ENCODE measurements around the gene TPRN.

Gene TPRN

DNA sequence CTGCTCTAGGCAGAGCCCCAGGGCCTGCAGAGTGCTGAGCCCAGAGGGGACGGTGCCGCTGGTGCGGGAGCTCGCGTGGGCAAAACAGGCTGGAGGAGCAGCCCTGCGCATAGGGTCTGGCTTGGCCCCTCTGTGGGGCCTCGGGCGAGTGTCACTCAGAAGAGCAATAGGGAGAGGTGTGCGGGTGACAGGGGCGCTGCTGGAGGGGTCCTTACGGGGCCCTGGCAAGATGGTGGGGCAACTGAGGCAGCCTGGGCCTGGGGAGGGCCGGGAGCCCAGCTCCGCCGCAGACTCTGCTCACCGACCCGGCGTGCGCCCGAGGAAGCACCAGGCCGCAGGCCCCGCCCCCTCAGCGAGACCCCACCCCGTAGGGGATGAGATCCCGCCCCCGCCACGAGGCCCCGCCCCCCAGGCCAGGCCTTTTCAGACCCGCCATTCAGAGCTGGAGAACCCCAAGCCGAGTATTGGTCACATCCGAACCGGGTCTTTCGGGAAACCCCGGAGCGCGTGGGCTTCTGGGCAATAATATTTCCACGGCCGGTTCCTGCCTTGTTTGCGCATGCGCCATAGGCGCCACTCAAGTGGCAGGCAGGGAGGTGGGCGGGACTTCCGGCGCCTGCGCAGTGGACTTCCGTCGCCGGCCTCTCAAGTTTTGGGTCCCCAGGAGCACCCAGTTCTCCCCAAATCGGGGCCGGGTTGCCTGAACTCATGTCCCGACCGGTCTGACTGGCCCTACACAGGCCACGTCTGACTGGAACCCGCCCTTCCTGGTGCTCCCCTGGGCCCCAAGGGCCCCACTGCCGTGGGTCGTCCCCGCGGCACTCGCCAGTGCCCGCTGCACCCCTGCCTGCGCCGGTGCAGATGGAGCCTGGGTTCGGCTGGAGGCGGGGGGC lies 22.8 kb upstream of the TPRN start:
- Histone ChIP-seq H3K27me3 (peaks cover 0 to 19% of the 10 kb centered on the region in 2 donors), H3K27ac (peak overlapping the region; percentile 89 to 93), H3K4me3 (peak overlapping the region; percentile 60 to 81), H3K9me3 (no peaks in the 10 kb centered on the region), H3K36me3 (no peaks in the 10 kb centered on the region), H3K4me1 (peaks cover 0 to 53% (median 27%) of the 10 kb centered on the region in 4 donors)
- peak; percentile 97 to 99 for DNase-seq
- TF ChIP-seq, protein P1, sequence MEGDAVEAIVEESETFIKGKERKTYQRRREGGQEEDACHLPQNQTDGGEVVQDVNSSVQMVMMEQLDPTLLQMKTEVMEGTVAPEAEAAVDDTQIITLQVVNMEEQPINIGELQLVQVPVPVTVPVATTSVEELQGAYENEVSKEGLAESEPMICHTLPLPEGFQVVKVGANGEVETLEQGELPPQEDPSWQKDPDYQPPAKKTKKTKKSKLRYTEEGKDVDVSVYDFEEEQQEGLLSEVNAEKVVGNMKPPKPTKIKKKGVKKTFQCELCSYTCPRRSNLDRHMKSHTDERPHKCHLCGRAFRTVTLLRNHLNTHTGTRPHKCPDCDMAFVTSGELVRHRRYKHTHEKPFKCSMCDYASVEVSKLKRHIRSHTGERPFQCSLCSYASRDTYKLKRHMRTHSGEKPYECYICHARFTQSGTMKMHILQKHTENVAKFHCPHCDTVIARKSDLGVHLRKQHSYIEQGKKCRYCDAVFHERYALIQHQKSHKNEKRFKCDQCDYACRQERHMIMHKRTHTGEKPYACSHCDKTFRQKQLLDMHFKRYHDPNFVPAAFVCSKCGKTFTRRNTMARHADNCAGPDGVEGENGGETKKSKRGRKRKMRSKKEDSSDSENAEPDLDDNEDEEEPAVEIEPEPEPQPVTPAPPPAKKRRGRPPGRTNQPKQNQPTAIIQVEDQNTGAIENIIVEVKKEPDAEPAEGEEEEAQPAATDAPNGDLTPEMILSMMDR (IDR thresholded peaks at IDR 0.05): no peak
- intact Hi-C loops (cut with DNase I; ENCODE audit: low total_unique reads): loop anchor here (5.0 kb wide), 1 partner anchor 36 kb away; the partner anchor contains the start of genes ANAPC2 and SSNA1

DNA sequence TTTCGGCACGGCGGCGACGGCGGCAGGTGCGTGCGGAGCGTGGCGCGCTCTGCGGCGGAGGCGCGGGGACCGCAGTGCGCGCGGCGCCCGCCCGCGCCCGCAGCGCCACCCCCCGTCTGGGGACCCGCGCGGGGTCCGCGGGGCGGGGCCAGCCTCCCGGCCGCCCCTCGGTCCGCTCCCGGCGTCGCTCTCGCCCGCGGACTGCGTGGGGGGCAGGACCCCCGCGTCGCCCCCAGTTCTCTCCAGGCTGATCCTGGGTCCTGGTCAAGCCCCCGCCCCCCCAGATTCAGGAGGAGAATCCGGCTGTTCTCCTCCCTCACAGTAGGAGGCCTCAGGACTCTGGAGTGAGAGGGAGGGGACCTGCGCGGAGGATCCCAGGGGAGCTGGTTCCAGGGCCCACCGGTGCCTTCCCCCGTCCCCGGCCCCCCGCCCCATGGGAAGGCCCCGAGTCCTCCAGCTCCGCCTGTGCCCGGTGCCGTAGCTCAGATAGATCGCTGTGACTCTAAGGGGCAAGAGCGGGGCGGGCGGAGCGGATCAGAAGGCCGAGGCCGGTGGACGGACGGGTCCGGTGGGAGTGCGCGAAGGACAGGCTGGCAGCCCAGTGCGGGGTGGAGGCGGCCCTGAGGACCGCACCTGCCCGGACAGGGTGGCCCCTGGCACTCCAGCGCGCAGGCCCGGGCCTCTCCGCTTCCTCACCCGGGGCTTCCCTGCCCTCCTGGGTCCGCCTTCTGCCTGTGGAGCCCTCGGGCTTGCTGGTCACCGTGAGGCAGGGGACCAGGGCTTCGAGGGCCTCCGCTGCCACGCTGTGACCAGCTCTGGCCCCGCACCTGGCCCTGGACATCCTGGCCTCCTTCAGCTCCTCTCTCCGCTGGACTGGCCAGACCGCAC lies 21.9 kb upstream of the TPRN start, which contains the start of gene RNF208:
Gene RNF208 (minus strand): TSS at position 51 of the 888 bp plus-strand sequence. CDS start 1,028 bp downstream, outside the sequence.
- peaks cover 0 to 55% (median 33%) of the 10 kb centered on the region in 4 donors for H3K4me1 ChIP-seq

DNA sequence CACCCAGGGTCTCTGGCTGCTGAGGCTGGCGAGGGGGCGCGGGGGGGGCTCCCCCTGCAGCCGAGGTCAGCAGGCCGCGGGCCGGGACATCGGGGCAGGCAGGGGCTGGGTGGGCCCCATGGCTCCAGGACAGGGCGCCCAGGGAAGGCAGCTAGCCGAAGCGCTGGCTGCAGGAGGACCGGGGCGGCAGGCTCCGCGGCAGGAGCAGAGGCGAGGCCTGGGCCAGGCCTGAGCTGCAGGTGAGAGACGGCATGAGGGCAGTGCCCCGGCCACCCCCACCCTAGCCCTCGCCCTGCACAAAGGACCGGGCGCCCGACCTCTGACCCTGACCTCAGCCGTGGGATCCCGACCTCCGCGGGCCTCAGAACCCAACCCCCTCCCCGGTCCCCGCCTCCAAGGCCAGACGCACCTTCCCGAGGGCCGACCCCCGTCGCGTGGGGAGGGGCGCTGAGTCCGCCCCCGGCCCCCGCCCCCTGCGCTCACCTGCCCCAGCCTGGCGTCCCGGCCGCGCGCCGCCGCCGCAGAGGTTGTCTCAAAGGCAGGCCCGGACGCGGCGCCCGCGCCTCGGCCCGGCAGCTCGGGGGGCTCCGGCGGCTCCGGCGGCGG lies 21.1 kb upstream of the TPRN start:
- no peaks in the 10 kb centered on the region for H3K9me3 ChIP-seq
- peaks cover 0 to 8% of the 10 kb centered on the region in 2 donors for H3K27me3 ChIP-seq
- intact Hi-C loops (cut with DNase I; ENCODE audit: low total_unique reads): loop anchor here (5.0 kb wide), 1 partner anchor 34 kb away; the partner anchor contains the start of genes ANAPC2 and SSNA1
- no peaks in the 10 kb centered on the region for H3K36me3 ChIP-seq
- H3K4me3 ChIP-seq: peak overlapping the region; percentile 51 to 60
- H3K27ac ChIP-seq: no peak overlapping the region
- DNase-seq: no peak
- peaks cover 0 to 54% (median 32%) of the 10 kb centered on the region in 4 donors for H3K4me1 ChIP-seq
- TF ChIP-seq, protein P1 (IDR thresholded peaks at IDR 0.05): no peak

More for the DNA sequence above, 21.9 kb upstream of the TPRN start, which contains the start of gene RNF208:
- peaks cover 0 to 14% of the 10 kb centered on the region in 2 donors for H3K27me3 ChIP-seq
- H3K9me3 ChIP-seq: no peaks in the 10 kb centered on the region
- TF ChIP-seq, protein P1 (IDR thresholded peaks at IDR 0.05): no peak
- peak within 1 kb of the TSS; percentile 60 to 81 for H3K4me3 ChIP-seq
- peak within 1 kb of the TSS; percentile 89 to 93 for H3K27ac ChIP-seq
- intact Hi-C loops (cut with DNase I; ENCODE audit: low total_unique reads): loop anchor here (5.0 kb wide), 1 partner anchor 35 kb away; the partner anchor contains the start of genes ANAPC2 and SSNA1
- H3K36me3 ChIP-seq: no peaks in the 10 kb centered on the region
- no peak for DNase-seq

DNA sequence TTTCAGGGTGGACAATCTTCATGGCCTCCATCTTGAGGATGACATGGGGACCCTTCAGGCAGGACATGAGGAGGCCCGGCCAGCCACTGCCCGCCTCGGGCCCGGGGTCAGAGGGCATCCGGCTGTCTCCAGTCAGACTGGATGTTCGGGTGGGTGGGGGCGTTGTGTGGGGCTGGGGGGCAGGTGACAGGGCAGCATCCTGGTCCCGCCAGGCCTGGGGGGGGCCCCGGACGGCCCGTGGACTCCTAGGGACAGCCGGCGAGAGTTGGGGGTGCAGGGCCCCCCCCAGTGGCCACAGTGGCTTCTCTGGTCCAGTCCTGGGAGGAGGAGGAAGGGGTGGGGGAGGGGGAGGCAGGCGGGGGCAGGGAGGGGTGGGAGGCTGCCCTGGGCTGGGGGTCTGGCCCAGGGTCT lies 20.6 kb upstream of the TPRN start:
- intact Hi-C loops (cut with DNase I; ENCODE audit: low total_unique reads): loop anchor here (5.0 kb wide), 1 partner anchor 34 kb away; the partner anchor contains the start of genes ANAPC2 and SSNA1
- peaks cover 0 to 5% (median 0%) of the 10 kb centered on the region in 3 donors for H3K36me3 ChIP-seq
- DNase-seq: no peak
- peaks cover 0 to 8% of the 10 kb centered on the region in 2 donors for H3K27me3 ChIP-seq
- TF ChIP-seq, protein P1 (IDR thresholded peaks at IDR 0.05): no peak
- H3K27ac ChIP-seq: no peak overlapping the region
- H3K4me1 ChIP-seq: peaks cover 0 to 56% (median 32%) of the 10 kb centered on the region in 4 donors
- no peaks in the 10 kb centered on the region for H3K9me3 ChIP-seq
- peak overlapping the region in 1 of 2 donors; percentile 51 for H3K4me3 ChIP-seq
